ENCODE results near the gene NPIPB4.
"Not testable (repeated sequence)": the region's sequence is repeated elsewhere in the genome, so short reads cannot be mapped to it uniquely, and the experiment has no call there.

The NPIPB4 gene

DNA sequence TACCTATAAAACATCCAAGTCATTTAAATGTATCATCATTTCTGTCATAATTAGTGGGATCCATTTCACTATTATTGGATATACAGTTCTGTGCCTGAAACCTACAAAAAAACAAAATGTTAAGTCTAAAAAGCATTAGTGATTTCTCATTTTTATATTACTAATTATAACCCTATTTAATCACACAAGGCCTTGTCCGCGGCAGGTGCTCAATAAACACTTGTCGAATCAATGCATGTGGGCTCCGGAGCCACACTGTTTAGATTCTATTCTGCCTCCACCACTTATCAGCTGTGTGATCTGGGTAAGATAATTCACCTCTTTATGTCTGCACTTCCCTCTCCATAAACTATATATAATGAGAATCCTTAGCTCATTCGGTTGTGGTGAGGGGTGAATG is at the start of gene NPIPB4:
Gene NPIPB4 (minus strand): TSS at position 101 of the 400 bp plus-strand sequence. CDS start 378 bp downstream, outside the sequence.
- not testable (repeated sequence) for DNase-seq (ENCODE audit: low read depth in 2 of 2)

DNA sequence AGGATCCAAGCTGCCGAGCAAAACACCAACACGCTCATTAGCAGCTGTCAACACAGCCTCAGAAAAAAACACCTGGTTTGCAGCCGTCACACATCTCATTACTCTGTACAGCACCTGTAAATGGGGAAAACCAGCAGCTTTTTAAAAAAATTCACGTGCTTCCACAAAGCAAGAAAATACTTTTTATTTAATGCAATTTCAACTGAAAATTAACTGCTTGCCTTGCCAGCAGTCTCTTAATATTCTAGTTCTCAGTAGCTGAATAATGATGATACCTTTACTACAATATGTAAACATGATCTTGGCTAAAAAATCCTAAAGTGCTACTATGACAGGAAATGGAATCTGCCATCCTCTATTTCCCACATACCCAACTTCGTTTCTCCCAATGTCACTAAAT is 41.4 kb upstream of the NPIPB4 start:
- DNase-seq (ENCODE audit: low read depth in 2 of 2), result not testable (repeated sequence)

DNA sequence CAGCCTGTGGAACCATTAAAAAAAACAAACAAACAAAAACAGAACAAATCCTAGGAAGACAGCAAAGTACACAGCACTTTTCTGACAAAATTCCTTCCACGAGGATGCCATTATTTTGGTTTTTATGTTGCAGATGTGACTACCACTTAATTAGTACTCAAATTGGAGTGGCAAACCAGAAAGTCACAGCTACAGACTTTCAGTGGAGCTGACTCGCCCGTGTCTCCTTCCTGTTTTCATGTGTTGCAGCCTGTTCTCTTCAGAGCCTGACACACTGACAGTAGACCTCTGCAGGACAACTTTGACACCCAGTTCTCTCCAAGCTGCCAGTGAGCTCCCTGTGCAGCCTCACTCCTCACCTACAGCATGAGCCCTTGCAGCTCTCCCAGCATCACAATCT is 24.4 kb upstream of the NPIPB4 start:
- DNase-seq (ENCODE audit: low read depth in 2 of 2), result peak in 1 of 2 donors; percentile 0

DNA sequence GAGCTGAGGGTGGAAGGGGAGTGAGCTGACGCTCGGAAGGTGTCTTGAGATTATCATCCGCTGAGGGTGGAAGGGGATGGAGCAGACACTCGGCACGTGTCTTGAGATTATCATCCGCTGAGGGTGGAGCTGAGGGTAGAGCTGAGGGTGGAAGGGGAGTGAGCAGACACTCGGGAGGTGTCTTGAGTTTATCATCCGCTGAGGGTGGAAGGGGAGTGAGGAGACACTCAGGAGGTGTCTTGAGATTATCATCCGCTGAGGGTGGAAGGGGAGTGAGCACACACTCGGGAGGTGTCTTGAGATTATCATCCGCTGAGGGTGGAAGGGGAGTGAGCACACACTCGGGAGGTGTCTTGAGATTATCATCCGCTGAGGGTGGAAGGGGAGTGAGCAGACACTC is 20.4 kb downstream of the NPIPB4 start:
- DNase-seq (ENCODE audit: low read depth in 2 of 2), result not testable (repeated sequence)

DNA sequence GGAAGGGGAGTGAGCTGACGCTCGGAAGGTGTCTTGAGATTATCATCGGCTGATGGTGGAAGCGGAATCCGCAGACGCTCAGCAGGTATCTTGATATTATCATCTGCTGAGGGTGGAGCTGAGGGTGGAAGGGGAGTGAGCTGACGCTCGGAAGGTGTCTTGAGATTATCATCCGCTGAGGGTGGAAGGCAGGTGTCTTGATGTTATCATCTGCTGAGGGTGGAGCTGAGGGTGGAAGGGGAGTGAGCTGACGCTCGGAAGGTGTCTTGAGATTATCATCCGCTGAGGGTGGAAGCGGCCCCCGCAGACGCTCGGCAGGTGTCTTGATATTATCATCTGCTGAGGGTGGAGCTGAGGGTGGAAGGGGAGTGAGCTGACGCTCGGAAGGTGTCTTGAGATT is 21.2 kb downstream of the NPIPB4 start:
- not testable (repeated sequence) for DNase-seq (ENCODE audit: low read depth in 2 of 2)

DNA sequence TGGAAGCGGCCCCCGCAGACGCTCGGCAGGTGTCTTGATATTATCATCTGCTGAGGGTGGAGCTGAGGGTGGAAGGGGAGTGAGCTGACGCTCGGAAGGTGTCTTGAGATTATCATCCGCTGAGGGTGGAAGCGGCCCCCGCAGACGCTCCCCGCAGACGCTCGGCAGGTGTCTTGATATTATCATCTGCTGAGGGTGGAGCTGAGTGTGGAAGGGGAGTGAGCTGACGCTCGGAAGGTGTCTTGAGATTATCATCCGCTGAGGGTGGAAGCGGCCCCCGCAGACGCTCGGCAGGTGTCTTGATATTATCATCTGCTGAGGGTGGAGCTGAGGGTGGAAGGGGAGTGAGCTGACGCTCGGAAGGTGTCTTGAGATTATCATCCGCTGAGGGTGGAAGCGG is 21.8 kb downstream of the NPIPB4 start:
- not testable (repeated sequence) for DNase-seq (ENCODE audit: low read depth in 2 of 2)

DNA sequence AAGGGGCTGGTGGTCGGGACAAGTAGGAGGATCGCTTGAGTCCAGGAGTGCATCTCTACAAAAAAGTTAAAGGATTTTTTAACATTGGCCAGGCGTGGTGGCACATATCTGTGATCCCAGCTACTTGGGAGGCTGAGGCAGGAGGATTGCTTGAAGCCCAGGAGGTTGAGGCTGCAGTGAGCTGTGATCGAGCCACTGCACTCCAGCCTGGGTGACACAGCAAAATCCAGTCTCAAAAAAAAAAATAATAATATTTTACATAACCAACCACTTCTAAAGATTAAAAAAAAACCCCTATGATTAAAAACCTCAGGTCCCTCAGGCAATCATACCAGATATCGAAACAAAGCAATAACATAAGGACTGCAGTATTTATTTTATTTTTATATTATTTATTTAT is 23.3 kb downstream of the NPIPB4 start:
- DNase-seq (ENCODE audit: low read depth in 2 of 2), result not testable (repeated sequence)

DNA sequence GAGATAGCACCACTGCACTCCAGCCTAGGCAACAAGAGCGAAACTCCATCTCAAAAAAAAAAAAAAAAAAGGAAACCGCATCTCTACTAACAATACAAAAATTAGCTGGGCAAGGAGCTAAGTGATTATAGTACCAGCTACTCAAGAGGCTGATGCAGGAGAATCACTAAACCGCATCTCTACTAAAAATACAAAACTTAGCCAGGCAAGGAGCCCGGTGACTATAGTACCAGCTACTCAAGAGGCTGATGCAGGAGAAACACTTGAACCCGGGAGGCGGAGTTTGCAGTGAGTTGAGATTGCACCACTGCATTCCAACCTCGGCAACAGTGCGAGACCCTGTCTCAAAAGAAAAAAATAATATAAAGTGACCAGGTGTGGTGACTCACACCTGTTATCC is 27.6 kb downstream of the NPIPB4 start:
- not testable (repeated sequence) for DNase-seq (ENCODE audit: low read depth in 2 of 2)

DNA sequence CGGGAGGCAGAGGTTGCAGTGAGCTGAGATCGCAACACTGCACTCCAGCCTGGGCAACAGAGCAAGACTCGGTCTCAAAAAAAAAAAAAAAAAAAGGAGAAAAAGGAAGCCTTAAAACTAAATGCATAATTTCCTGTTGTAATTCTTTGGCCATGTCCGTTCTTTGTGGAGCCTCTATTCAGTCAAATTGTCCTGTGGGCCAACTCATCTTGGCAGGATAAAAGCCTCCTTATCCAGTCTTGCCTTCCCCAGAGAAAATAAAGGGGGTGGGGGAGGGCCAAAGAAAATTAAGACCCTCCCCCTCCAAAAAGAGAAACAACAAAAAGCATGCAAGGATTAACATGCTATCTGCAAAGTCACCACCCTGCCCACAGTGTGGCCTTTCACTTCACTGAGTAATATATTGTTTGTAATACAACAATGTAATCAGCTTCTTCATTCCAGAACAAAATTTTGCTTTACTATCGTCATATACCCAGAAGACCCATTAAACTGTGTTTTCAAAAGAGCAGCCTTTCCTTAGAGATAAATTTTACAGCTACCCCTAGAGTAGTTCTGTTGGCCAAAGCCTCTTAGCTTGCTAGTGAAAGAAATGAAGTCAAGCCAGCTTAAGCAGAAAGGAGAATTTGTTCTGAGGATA is 31.4 kb downstream of the NPIPB4 start:
- not testable (repeated sequence) for DNase-seq (ENCODE audit: low read depth in 2 of 2)

DNA sequence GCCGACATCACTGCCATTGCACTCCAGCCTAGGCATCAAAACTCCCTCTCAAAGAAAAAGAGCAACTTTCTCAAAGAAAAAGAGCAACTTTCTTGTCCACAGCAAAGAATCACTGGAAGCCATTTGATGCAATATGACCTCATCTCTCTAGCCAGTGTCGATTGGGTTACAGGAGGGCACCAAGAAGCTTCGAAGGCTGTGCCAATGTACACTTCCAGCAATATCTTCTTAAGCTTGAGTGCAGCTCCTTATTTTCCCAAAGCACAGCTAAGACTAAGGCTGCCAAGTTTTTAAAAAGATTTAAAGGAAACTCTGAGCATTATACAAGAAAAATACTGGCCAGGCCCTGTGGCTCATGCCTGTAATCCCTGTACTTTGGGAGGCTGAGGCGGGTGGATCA is 32.0 kb downstream of the NPIPB4 start:
- DNase-seq (ENCODE audit: low read depth in 2 of 2), result not testable (repeated sequence)

DNA sequence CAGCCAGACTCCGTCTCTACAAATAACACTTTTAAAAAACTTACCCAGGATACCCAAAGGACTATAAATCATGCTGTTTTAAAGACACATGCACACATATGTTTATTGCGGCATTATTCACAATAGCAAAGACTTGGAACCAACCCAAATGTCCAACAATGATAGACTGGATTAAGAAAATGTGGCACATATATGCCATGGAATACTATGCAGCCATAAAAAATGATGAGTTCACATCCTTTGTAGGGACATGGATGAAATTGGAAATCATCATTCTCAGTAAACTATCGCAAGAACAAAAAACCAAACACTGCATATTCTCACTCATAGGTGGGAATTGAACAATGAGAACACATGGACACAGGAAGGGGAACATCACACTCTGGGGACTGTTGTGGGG is 34.3 kb downstream of the NPIPB4 start:
- not testable (repeated sequence) for DNase-seq (ENCODE audit: low read depth in 2 of 2)

DNA sequence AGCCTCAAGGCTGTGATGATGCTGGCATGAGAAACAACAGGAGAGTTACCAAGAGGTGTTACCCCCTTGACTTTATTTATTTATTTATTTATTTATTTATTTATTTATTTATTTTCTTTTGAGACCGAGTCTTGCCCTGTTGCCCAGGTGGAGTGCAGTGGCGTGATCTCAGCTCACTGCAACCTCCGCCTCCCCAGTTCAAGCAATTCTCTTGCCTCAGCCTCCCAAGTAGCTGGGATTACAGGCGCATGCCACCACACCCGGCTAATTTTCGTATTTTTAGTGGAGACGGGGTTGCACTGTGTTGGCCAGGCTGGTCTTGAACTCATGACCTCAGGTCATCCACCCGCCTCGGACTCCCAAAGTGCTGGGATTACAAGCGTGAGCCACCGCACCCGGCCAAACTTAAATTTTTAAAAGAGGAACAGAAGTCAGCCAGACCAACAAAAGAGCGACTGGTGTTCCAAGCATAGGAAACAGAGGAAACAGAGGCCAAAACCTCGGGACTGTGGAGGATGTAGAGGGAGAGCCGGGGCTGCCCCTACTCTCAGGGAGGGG is 36.6 kb downstream of the NPIPB4 start:
- DNase-seq (ENCODE audit: low read depth in 2 of 2), result not testable (repeated sequence)

DNA sequence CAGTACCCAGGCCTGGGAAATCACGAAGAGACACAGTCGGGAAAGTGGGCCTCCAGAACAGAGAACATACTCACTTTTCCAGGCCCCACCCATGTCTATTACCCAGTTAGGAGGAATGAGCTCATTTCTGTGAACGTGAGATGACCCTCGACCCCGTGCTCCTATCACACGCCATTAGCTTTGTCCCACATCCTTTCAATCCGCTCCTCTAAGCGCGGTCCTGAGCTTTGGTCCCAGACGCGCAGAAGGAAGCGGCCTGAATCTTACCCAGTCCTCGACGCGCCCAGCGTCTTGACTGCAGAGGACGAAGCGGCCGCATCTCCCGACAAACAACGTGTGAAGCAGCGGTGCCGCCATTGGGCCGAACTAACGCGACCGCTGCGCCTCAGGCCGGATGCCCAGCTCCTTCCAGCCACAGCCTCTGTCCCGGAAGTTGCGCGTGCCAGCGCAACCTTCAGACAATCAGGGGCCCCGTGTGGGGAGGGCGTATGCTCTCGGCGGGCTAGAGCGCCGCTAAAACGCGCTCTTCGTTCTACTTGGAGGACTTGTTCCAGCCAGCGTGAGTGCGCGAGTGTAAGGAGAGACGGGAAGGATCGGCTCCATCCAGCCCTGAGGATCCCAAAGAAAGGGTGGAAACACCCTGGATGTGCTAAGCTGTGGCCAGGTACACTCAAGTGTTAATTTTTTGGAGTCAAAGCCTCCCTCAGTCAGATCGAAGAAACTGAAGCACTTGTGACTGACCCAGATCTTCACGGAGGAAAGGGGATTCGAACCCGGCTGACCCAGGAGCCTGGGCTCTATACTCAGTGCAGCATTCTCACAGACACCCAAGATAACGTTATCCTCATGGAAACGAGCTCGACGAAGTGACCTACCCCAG is 37.3 kb downstream of the NPIPB4 start:
- DNase-seq (ENCODE audit: low read depth in 2 of 2), result peak; percentile 20 to 37

DNA sequence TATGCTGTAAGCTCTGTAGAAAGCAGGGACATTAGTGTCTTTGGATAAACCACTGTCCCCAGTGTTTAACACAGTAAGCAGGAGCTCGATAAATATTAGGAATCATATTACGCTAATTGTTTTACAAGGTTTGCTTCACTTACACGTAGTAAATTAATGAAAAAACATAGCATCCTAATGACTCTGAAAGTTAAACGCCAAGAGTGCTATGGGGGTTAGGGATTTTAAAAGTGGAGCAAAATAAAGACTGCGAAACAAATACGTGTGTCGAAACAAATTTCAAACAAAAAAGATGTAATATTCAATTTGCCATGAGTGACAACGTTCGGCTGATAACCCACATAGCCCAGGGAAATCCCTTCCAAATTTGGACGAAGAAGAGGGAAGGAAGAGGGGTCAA is 37.9 kb downstream of the NPIPB4 start:
- DNase-seq (ENCODE audit: low read depth in 2 of 2), result not testable (repeated sequence)

DNA sequence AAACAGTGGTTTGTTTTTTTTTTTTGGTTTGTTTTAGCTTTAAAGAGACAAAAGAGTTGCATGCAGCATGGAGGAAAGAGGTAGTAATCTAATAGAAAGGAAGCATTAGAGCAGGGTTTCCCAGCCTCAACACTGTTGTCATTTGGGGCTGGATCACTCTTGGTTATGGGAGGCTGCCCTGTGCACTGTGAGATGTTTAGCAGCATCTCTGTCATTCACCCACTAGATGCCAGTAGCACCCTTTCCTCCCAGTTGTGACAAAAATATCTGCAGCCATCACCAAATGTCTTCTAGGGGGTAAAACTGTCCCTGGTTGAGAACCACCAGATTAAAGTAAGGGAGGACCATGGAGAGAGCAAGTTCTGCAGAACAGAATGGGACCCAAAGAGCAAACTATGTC is 40.5 kb downstream of the NPIPB4 start:
- not testable (repeated sequence) for DNase-seq (ENCODE audit: low read depth in 2 of 2)

DNA sequence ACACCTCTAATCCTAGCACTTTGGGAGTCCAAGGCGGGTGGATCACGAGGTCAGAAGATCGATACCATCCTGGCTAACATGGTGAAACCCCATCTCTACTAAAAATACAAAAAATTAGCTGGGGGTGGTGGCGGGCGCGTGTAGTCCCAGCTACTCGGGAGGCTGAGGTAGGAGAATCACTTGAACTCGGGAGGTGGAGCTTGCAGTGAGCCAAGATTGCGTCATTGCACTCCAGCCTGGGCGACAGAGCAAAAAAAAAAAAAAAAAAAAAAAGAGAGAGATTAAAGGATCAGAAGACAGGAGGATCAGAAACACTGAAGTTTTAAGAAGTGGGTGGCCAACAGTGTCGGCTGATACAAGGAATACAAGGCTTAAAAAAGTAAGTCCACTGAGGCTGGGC is 41.9 kb downstream of the NPIPB4 start:
- not testable (repeated sequence) for DNase-seq (ENCODE audit: low read depth in 2 of 2)

DNA sequence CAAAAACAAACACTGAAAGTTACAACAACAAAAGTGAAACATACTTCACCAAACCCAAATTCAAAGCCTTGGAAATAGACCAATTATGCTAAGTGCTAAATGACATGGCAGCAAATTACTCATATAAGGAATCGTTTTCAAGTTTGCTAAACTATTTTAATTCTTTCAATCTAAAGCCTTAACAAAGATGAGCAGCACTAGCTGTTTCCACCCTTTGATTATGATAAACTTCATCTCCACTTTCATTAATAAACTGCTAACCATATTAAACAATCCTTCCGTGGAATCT is 55.2 kb downstream of the NPIPB4 start:
- not testable (repeated sequence) for DNase-seq (ENCODE audit: low read depth in 2 of 2)

DNA sequence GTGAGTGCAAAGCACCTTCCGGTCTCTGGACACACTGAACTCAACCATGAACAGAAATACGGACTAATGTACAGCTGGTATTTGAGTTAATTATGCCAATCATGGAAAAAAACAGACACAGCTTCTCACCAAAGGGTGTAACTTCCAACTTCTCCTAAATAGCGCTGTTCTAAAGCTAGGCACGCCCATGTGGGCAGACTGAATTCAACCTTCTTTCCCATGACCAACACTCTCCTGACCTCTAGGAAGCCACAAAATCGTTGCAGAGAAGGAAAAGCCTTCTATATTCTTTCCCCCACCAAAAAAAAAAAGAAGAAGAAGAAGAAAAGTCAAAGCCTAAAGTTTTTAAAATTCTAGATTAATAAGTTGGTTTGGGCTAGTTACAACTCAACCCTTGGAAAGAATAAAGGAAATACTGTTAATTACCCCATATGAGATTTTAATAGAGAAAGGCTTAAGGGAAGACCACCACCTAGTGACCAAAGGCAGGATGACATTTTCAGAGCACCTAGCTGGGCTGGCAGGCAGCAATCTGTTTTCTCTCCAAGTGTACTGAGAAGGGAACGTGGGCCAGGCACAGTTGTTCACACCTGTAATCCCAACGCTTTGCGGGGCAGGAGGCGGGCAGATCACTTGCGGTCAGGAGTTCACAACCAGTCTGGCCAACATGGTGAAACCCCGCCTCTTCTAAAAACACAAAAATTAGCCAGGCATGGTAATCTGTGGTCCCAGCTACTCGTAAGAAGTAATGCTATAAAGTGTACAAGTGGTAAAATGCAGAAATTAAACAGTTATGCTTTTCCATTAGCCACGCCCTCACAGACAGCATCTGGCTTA is 55.8 kb downstream of the NPIPB4 start:
- DNase-seq (ENCODE audit: low read depth in 2 of 2), result not testable (repeated sequence)

DNA sequence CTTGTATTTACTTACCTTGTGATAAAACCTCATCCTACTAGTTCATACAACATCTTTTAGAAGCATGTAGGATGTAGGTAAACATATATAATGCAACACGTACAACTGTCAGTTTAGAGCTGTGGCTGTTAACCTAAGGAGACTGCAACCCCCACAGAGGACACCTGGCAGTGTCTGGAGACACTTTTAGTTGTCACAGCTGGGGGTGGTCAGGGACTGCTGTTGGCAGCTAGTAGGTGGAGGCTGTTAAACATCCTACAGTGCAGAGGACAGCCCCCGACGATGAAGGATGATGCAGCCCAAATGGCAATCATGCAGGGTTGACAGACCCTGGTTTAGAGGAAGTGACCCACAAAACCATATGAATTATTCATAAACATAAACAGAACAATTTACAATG is 59.0 kb downstream of the NPIPB4 start:
- DNase-seq (ENCODE audit: low read depth in 2 of 2), result not testable (repeated sequence)

DNA sequence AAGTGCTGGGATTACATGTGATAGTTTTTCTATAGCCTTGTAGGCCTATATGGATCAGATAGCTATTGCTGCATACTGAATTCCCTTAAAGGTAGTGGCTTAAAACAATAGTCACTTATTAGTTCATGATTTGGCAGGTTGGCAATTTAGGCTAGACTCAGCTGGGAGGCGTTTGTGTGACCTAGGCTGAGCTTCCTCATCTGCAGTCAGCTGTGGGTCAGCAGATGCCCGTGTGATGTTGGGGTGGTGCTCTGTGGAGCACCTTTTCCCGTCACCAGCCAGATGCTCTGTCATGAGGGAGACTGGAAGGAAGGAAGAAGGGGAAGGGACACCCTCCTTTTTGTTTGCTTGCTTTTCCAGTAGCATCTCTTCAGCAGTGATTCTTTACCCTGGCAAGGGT is 64.2 kb downstream of the NPIPB4 start:
- DNase-seq (ENCODE audit: low read depth in 2 of 2), result not testable (repeated sequence)

DNA sequence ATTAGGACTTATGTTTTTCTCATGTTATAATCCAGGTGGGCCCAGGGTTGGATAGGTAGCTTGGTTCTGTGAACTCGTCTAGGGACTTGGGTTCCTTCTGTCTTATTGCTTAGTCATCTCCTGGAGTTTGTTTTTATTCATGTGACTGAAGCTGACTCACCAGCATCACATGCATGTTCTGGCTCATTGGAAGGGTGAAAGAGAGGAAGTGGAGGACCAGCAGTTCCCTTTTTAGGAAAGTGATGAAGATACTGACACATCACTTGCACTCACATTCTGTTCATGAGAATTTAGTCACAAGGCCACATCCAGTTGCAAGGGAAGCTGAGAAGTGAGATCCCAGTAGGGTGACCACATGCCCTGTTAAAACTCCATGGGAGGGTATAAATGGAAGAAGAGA is 67.0 kb downstream of the NPIPB4 start:
- not testable (repeated sequence) for DNase-seq (ENCODE audit: low read depth in 2 of 2)
